Neural cell (in vitro differentiated cells): ENCODE measurements around the gene GPR152.

Experiments used
- CTCF ChIP-seq: fragments of 450-650 bp; IDR thresholded peaks from 2 replicates; pipeline ENCODE4 v1.5.1; 2014; ENCODE audit warnings: antibody characterized with exemption, mild to moderate bottlenecking, moderate library complexity; ENCODE audit not compliant: poor library complexity, severe bottlenecking
- EZH2 ChIP-seq: fragments of 200-600, 300-800 bp; shearing (Covaris generic), sonication (generic); IDR thresholded peaks from 2 replicates; pipeline ENCODE4 v1.6.1; 2014; ENCODE audit warnings: antibody characterized with exemption, low read length, borderline replicate concordance, mild to moderate bottlenecking; ENCODE audit not compliant: insufficient read depth, poor library complexity, severe bottlenecking
- POLR2AphosphoS5 ChIP-seq: IDR thresholded peaks from 2 replicates; pipeline ENCODE4 v1.6.1; 2012

GRCh38 chr11:67404515-67405195 is 47.9 kb downstream of the GPR152 start:
- TF ChIP-seq CTCF, result no peak
- TF ChIP-seq EZH2, result no peak
- TF ChIP-seq POLR2AphosphoS5, result no peak
